ENCODE results near the gene SDK1.

SDK1 gene

DNA sequence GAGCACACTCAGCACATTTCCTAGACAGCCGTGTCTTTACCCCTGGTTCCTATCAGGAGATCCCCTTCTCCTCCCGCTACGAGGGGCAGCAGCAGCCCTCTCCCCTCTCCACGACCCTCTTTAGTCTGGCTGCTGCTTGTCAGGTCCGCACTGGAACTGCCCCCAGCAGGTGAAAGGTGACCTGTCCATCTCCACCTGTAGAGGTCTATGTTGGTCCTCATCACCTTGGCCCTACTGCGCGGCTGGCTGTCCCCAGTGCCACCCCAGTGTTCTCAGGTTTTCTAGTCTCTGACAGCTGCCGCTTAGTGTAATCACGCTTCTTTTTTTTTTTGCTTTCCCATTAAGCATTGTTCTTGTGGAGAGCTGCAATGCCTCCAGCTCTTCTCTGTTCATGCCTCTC, 545.7 kb downstream of the SDK1 start:
- no peak overlapping the region for H3K4me3 ChIP-seq (ENCODE audit: low read depth in 1 of 2, low read length in 1 of 2)
- H3K27ac ChIP-seq: no peak overlapping the region
- H3K36me3 ChIP-seq: no peaks in the 10 kb centered on the region
- no peaks in the 10 kb centered on the region for H3K9me3 ChIP-seq
- TF ChIP-seq, protein P1, sequence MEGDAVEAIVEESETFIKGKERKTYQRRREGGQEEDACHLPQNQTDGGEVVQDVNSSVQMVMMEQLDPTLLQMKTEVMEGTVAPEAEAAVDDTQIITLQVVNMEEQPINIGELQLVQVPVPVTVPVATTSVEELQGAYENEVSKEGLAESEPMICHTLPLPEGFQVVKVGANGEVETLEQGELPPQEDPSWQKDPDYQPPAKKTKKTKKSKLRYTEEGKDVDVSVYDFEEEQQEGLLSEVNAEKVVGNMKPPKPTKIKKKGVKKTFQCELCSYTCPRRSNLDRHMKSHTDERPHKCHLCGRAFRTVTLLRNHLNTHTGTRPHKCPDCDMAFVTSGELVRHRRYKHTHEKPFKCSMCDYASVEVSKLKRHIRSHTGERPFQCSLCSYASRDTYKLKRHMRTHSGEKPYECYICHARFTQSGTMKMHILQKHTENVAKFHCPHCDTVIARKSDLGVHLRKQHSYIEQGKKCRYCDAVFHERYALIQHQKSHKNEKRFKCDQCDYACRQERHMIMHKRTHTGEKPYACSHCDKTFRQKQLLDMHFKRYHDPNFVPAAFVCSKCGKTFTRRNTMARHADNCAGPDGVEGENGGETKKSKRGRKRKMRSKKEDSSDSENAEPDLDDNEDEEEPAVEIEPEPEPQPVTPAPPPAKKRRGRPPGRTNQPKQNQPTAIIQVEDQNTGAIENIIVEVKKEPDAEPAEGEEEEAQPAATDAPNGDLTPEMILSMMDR (IDR thresholded peaks at IDR 0.05): no peak
- no peaks in the 10 kb centered on the region for H3K27me3 ChIP-seq
- H3K4me1 ChIP-seq (ENCODE audit: control insufficient read depth in 1 of 2, insufficient read depth in 1 of 2, low read depth in 1 of 2, low read length in 1 of 2): no peaks in the 10 kb centered on the region

- H3K9me3 ChIP-seq: no peaks in the 10 kb centered on the region
- no peaks in the 10 kb centered on the region for H3K27me3 ChIP-seq
- H3K4me3 ChIP-seq (ENCODE audit: low read depth in 1 of 2, low read length in 1 of 2): no peak overlapping the region
- TF ChIP-seq, protein P1 (IDR thresholded peaks at IDR 0.05): no peak
- H3K27ac ChIP-seq: no peak overlapping the region
- H3K36me3 ChIP-seq: no peaks in the 10 kb centered on the region
- H3K4me1 ChIP-seq (ENCODE audit: control insufficient read depth in 1 of 2, insufficient read depth in 1 of 2, low read depth in 1 of 2, low read length in 1 of 2): no peaks in the 10 kb centered on the region
Observed at GRCh38 chr7:3847336-3847735, 546.3 kb downstream of the SDK1 start.

DNA sequence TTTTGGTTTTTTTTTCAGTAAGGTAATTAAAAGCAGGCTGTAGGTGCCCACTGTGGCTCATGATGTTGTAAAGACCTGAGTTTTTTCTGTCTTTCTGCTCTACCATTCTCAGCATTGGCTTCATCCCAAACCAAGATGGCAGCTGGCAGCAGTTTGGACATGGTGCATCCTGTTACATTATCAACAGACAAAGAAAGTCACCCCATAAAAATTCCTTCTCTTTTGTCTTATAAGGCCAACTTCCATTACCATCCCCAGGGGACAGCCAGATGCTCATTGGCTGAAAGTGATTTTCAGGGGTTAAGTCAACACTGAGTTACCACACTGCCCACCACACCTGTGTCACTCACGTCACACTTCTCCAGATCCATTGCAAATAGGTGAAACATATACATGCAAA, 558.4 kb downstream of the SDK1 start:
- TF ChIP-seq, protein P1 (IDR thresholded peaks at IDR 0.05): no peak
- H3K27me3 ChIP-seq: no peaks in the 10 kb centered on the region
- no peak overlapping the region for H3K27ac ChIP-seq
- no peaks in the 10 kb centered on the region for H3K36me3 ChIP-seq
- no peaks in the 10 kb centered on the region for H3K4me1 ChIP-seq (ENCODE audit: control insufficient read depth in 1 of 2, insufficient read depth in 1 of 2, low read depth in 1 of 2, low read length in 1 of 2)
- H3K9me3 ChIP-seq: no peaks in the 10 kb centered on the region
- no peak overlapping the region for H3K4me3 ChIP-seq (ENCODE audit: low read depth in 1 of 2, low read length in 1 of 2)

- no peaks in the 10 kb centered on the region for H3K4me1 ChIP-seq (ENCODE audit: control insufficient read depth in 1 of 2, insufficient read depth in 1 of 2, low read depth in 1 of 2, low read length in 1 of 2)
- H3K4me3 ChIP-seq (ENCODE audit: low read depth in 1 of 2, low read length in 1 of 2): no peak overlapping the region
- no peaks in the 10 kb centered on the region for H3K36me3 ChIP-seq
- H3K9me3 ChIP-seq: no peaks in the 10 kb centered on the region
- H3K27ac ChIP-seq: no peak overlapping the region
- H3K27me3 ChIP-seq: no peaks in the 10 kb centered on the region
- TF ChIP-seq, protein P1 (IDR thresholded peaks at IDR 0.05): no peak
Observed at GRCh38 chr7:3860932-3861331, 559.9 kb downstream of the SDK1 start.

- Histone ChIP-seq H3K27ac (no peak overlapping the region), H3K36me3 (no peaks in the 10 kb centered on the region), H3K27me3 (no peaks in the 10 kb centered on the region), H3K4me1 (ENCODE audit: control insufficient read depth in 1 of 2, insufficient read depth in 1 of 2, low read depth in 1 of 2, low read length in 1 of 2) (no peaks in the 10 kb centered on the region), H3K9me3 (no peaks in the 10 kb centered on the region), H3K4me3 (ENCODE audit: low read depth in 1 of 2, low read length in 1 of 2) (no peak overlapping the region)
- TF ChIP-seq, protein P1 (IDR thresholded peaks at IDR 0.05): no peak
Observed at GRCh38 chr7:3861386-3861785, 560.3 kb downstream of the SDK1 start.

GRCh38 chr7:3861941-3862340, 560.9 kb downstream of the SDK1 start:
- Histone ChIP-seq H3K4me3 (ENCODE audit: low read depth in 1 of 2, low read length in 1 of 2) (no peak overlapping the region), H3K4me1 (ENCODE audit: control insufficient read depth in 1 of 2, insufficient read depth in 1 of 2, low read depth in 1 of 2, low read length in 1 of 2) (no peaks in the 10 kb centered on the region), H3K9me3 (no peaks in the 10 kb centered on the region), H3K27ac (no peak overlapping the region), H3K27me3 (no peaks in the 10 kb centered on the region), H3K36me3 (no peaks in the 10 kb centered on the region)
- TF ChIP-seq, protein P1 (IDR thresholded peaks at IDR 0.05): no peak
